SU-DHL-6 (cell line): Measurements from ENCODE around the gene RFX1.

Source experiments
- H2AFZ ChIP-seq: fragments of 200-600 bp; sonication (generic); 2 replicates; pipeline ENCODE4 v1.6.1; 2014; ENCODE audit warnings: low read depth, mild to moderate bottlenecking, moderate library complexity, mixed read lengths, antibody characterized with exemption, low read length; ENCODE audit not compliant: severe bottlenecking
- H3F3A ChIP-seq: fragments of 200-600 bp; shearing (Covaris generic); 2 replicates; pipeline ENCODE4 v1.6.0; 2016; ENCODE audit warnings: antibody characterized with exemption, mild to moderate bottlenecking; ENCODE audit not compliant: insufficient read depth
- H3K27ac ChIP-seq: fragments of 200-600 bp; sonication (generic); 2 replicates; pipeline ENCODE4 v1.5.1; 2016; ENCODE audit warnings: low read depth, mild to moderate bottlenecking, low read length, moderate library complexity, mixed read lengths
- H3K27me3 ChIP-seq: fragments of 200-600 bp; sonication (generic), shearing (Covaris generic); 2 replicates; pipeline ENCODE4 v1.6.0; 2014; ENCODE audit warnings: mild to moderate bottlenecking, low read length
- H3K36me3 ChIP-seq: fragments of 200-600 bp; sonication (generic); 2 replicates; pipeline ENCODE4 v1.6.1; 2014; ENCODE audit warnings: mild to moderate bottlenecking, low read length, mixed read lengths
- H3K4me2 ChIP-seq: fragments of 300-600, 200-600 bp; shearing (Covaris generic), sonication (generic); 2 replicates; pipeline ENCODE4 v1.6.0; 2014; ENCODE audit warnings: low read length, low read depth, mild to moderate bottlenecking; ENCODE audit not compliant: poor library complexity, severe bottlenecking
- H3K4me3 ChIP-seq: fragments of 200-600 bp; sonication (generic); 2 replicates; pipeline ENCODE4 v1.5.1; 2014; ENCODE audit warnings: antibody characterized with exemption, low read length, mild to moderate bottlenecking, mixed read lengths; ENCODE audit not compliant: insufficient read depth, poor library complexity, severe bottlenecking
- H3K79me2 ChIP-seq: fragments of 200-600 bp; sonication (generic); 2 replicates; pipeline ENCODE4 v1.6.1; 2014; ENCODE audit warnings: mild to moderate bottlenecking, low read length, moderate library complexity; ENCODE audit not compliant: insufficient read depth
- H3K9ac ChIP-seq: fragments of 200-600 bp; sonication (generic); 2 replicates; pipeline ENCODE4 v1.7.0; 2014; ENCODE audit warnings: mild to moderate bottlenecking, low read length
- H3K9me2 ChIP-seq: fragments of 200-600 bp; sonication (generic); replicated peaks from 2 replicates; pipeline ENCODE4 v1.6.1; 2014; ENCODE audit warnings: low read length; ENCODE audit not compliant: insufficient read depth
- H3K9me3 ChIP-seq: fragments of 200-600 bp; sonication (generic); 2 replicates; pipeline ENCODE4 v1.6.1; 2014; ENCODE audit warnings: low read length, mixed read lengths; ENCODE audit not compliant: insufficient read depth
- H4K20me1 ChIP-seq: fragments of 200-600 bp; sonication (generic); 2 replicates; pipeline ENCODE4 v1.6.1; 2014; ENCODE audit warnings: low read depth, mild to moderate bottlenecking, antibody characterized with exemption, low read length, moderate library complexity, mixed read lengths
- CTCF ChIP-seq: fragments of 200-600 bp; sonication (generic); IDR thresholded peaks from one replicate; pipeline ENCODE4 v1.5.1; 2017; ENCODE audit warnings: antibody characterized with exemption, mild to moderate bottlenecking, low read length, moderate library complexity; ENCODE audit not compliant: insufficient read depth, poor library complexity, severe bottlenecking
- EZH2phosphoT487 ChIP-seq: fragments of 200-600 bp; sonication (generic), shearing (Covaris generic); conservative IDR thresholded peaks from 2 replicates; pipeline ENCODE4 v1.6.1; 2018; ENCODE audit warnings: mild to moderate bottlenecking, antibody characterized with exemption, low read length, moderate library complexity, mixed read lengths

RFX1 gene

GRCh38 chr19:13965926-13966683 is 40.0 kb downstream of the RFX1 start:
- H3K9me3 ChIP-seq = no peaks in the 10 kb centered on the region
- H3F3A ChIP-seq = peaks cover 4% of the 10 kb centered on the region; the same call in 1 of the 2 replicates
- no peak overlapping the region for H2AFZ ChIP-seq
- H4K20me1 ChIP-seq = no peaks in the 10 kb centered on the region
- H3K27ac ChIP-seq = no peak overlapping the region
- H3K4me3 ChIP-seq = no peak overlapping the region
- no peaks in the 10 kb centered on the region for H3K9me2 ChIP-seq
- H3K9ac ChIP-seq = no peak overlapping the region
- no peaks in the 10 kb centered on the region for H3K79me2 ChIP-seq
- H3K4me2 ChIP-seq = no peak overlapping the region
- no peaks in the 10 kb centered on the region for H3K27me3 ChIP-seq
- 0 out of 2 replicates have a peak, but pooled peaks cover 2% of the 10 kb centered on the region for H3K36me3 ChIP-seq
- TF ChIP-seq CTCF (no peak), EZH2phosphoT487 (no peak)

GRCh38 chr19:13965377-13965896 is 40.7 kb downstream of the RFX1 start:
- H4K20me1 ChIP-seq = no peaks in the 10 kb centered on the region
- H2AFZ ChIP-seq = no peak overlapping the region
- peaks cover 4% of the 10 kb centered on the region; the same call in 1 of the 2 replicates for H3F3A ChIP-seq
- TF ChIP-seq CTCF (no peak), EZH2phosphoT487 (no peak)
- no peak overlapping the region for H3K9ac ChIP-seq
- H3K79me2 ChIP-seq = no peaks in the 10 kb centered on the region
- no peak overlapping the region for H3K4me2 ChIP-seq
- H3K9me2 ChIP-seq = no peaks in the 10 kb centered on the region
- no peaks in the 10 kb centered on the region for H3K9me3 ChIP-seq
- 0 out of 2 replicates have a peak, but pooled peaks cover 2% of the 10 kb centered on the region for H3K36me3 ChIP-seq
- H3K4me3 ChIP-seq = no peak overlapping the region
- H3K27me3 ChIP-seq = no peaks in the 10 kb centered on the region
- H3K27ac ChIP-seq = no peak overlapping the region

GRCh38 chr19:13964776-13965175 is 41.3 kb downstream of the RFX1 start:
- H3K4me3 ChIP-seq = no peak overlapping the region
- no peaks in the 10 kb centered on the region for H3K9me2 ChIP-seq
- no peak for TF ChIP-seq EZH2phosphoT487
- no peak for TF ChIP-seq CTCF
- no peaks in the 10 kb centered on the region for H3K79me2 ChIP-seq
- no peak overlapping the region for H3K27ac ChIP-seq
- no peaks in the 10 kb centered on the region for H3K27me3 ChIP-seq
- H2AFZ ChIP-seq = no peak overlapping the region
- peaks cover 4% of the 10 kb centered on the region; the same call in 1 of the 2 replicates for H3F3A ChIP-seq
- 0 out of 2 replicates have a peak, but pooled peaks cover 2% of the 10 kb centered on the region for H3K36me3 ChIP-seq
- H4K20me1 ChIP-seq = no peaks in the 10 kb centered on the region
- no peak overlapping the region for H3K4me2 ChIP-seq
- H3K9me3 ChIP-seq = no peaks in the 10 kb centered on the region
- no peak overlapping the region for H3K9ac ChIP-seq
